HG02852 (cell line): ENCODE results near the gene HNRNPC.
"Not testable (repeated sequence)": the region's sequence is repeated elsewhere in the genome, so short reads cannot be mapped to it uniquely, and the experiment has no call there.

Source experiments
- ATAC-seq: cut with Tn5 transposase; IDR thresholded peaks from one replicate; pipeline ENCODE4 v1.9.1; 2021; ENCODE audit warnings: mild to moderate bottlenecking, moderate library complexity; ENCODE audit not compliant: unreplicated experiment

The HNRNPC gene

GRCh38 chr14:21213652-21214051 is 55.6 kb downstream of the HNRNPC start:
- ATAC-seq = no peak

- ATAC-seq = not testable (repeated sequence)
These were observed 56.4 kb downstream of the HNRNPC start for GRCh38 chr14:21212824-21213223.

DNA sequence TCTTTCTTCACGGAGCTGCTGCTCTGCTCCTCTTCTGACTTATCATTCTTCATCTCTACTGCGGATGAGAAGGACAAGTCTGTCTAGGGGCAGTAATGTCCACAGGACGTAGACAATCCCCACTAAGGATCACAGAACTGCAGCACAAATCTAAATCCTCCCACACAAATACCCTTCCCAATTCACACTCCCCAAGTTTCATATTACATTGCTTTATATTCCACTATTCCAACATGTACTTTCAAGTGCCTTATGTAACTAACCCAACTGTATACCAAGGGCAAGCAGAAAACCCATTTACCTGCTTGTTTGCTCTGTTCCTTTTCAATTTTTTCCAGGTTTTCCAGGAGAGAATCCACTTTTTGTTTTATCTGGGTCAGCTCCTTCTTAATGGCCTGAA is 57.7 kb downstream of the HNRNPC start:
- no peak for ATAC-seq

DNA sequence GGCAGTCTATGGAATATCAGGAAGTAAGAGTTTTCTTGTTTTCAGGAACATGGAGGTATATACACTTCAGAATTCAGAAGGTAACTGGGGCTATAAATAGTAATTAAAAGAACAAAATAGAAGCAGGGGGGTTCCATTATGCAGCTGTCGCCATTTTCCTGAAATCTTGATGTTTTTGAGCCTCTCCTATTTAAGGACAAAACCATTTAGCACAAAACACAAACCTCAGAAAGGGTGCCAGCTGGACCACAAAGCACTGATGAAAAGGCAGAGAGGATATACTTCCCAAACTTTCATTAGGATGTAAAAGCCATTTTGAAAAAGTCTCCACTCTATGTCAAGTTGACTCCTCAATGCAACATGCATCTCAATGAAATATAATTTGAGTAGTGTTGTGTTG is 59.2 kb downstream of the HNRNPC start:
- no peak for ATAC-seq

GRCh38 chr14:21209185-21209584 is 60.1 kb downstream of the HNRNPC start:
- no peak for ATAC-seq

DNA sequence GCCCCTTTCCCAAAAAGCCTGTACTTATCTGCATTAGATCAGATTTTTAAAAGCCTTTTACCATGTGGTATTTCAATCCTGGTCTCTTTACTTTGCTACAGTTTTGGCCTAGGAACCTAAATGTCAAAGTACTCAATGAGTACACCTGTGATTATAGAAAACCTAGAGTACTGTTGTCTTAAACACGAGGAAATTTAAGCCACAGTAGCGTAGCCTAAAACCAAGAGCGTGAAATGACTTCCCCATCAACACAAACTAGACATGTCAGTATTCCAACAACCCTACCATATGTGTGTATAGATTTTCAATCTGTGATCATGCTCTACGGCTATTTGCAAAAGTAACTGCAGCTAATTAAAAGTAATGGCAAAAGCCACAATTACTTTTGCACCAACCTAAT is 60.7 kb downstream of the HNRNPC start:
- ATAC-seq = no peak

DNA sequence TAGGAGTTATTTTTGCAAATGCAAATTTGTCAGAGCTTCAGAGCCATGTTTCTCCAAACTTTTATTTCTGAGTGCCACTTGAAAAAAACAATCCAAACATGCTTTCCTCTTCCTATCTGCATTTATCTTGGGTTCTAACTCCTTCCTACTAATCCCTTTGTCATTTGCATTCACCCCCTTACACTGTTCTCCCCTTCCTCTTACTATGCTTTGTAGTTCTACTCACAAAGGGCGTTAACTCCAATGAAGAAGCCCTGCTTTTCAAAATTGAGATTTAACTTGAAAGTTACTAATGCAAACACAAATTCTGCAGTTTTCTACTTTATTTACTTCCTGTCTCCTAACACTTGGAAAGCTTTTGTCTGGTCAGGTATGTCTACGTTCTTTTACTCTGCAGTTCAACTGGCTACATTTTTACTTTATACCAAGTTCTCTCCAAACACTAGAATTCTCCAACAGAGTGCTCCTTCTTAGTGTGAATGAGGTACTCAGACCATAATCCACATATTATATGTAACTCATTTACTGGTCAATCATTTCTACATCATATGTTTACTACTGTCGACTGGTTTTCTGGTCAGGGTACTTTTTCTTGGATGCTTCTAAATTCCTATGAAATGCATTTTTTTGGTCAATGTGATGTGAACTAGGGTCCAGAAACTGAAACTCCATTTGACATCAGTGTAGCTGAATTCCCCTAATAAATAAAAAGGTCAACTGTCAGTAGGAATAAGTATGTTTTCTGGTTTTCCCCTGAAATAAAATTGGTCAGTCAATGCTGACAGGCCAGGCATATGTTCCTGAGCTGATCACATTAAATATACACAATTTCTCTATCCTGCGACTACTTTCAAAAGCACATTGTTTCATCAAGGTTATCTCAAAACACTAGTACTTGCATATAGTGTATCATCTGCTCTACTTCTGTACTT is 62.2 kb downstream of the HNRNPC start:
- ATAC-seq = no peak

DNA sequence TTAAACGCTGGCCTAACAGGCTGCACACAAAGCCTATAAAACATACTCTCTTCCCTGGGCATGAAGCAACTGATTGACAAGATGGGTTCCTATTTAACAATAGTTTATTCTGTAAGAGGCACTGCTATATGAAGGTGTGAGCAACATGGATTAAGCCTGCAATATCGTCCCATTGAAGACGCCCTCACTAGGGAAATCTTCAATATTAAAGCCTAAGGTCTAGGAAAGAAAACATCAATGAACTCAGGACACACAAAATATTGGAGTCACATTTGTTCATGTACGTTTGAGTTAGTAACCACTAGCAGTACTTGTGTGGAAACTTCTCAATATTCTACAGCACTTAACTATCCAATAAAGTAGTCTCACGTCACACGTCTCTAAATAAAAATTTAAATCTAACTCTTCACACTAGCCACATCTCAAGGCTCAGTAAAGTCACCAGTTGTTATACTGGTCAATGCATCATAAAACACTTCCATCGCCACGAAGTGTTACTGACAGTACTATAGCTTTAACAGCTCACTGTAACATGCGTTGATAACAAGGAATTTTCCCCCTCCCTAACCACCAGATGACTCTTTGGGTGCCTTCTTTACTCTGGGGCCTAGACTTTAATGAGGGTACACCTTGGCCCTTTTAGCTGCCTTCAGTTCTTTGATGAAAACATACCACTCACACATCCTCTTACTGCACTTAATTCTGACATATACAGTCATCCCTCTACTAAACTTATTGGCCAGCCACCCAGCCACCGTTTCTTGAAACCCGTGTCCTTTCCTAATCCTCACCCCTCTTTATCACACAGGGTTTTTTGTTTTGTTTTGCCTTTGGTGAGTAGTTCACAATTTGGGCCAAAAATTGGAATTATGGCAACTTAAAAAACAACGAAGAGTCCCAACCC is 63.3 kb downstream of the HNRNPC start:
- ATAC-seq = no peak

DNA sequence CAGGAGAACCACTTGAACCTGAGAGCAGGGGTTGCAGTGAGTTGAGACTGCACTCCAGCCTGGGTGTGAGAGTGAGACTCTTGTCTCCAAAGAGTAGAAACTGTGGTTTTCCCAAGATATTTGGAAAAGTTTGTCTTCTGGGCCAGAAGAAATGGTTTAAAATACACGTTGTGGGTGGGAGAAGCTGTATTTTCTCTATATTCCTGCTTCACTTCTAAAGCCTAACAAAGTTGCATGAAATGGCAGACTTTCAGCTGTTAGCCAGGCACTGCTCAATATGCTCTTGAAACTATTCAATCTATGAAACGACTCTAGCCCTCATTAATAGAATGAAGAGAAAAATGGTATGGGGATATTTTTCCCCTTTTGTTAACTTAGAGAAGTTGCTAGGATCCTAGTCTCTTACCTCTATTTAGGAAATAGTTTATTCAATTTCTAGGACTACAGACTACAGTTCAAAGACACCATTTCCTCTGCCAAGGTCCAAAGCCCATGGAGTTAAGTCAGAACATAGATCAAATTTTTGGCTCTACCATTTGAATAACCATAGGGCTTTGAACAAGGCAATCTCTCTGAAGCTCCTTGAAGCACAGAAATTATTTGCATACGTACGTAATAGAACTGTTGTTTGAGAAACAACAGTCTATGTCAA is 64.1 kb downstream of the HNRNPC start:
- ATAC-seq = no peak

DNA sequence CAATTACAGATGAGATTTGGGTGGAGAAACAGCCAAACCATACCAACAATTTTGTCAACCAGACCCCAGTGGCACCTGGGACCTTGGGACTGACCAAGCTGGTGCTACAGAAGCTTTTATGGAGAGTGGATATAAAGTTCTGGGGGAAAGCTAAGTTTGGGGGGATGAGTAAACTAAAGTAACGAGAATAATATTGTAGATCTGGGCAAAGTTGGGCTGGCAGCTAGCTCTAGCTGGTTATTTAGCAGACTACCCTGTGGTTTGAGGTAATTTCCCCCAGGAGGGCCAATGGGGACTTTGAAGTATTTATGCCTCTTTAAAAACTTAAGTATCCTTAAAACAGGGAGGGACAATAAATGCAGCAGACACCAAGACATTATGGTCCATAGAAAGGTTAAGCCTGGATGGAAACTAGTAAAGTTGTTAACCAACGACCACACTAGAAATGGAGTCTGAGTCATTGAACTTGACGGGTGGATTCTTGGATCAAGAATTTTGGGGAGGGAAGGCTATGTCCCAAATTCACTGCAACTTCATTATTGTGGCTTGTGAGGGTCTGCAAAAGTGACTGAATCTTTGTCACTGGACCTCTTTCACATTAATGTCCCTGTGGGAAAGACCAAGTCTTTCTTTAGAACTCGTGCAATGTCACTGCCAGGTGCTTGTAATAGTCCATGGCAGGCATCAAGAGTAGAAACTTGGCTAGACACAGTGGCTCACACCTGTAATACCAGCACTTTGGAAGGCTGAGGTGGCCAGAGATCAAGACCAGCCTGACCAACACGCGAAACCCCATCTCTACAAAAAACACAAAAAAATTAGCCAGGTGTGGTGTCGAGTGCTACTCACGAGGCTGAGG is 64.8 kb downstream of the HNRNPC start:
- ATAC-seq = no peak

- ATAC-seq = no peak
These were observed 65.6 kb downstream of the HNRNPC start for GRCh38 chr14:21203470-21204166.

DNA sequence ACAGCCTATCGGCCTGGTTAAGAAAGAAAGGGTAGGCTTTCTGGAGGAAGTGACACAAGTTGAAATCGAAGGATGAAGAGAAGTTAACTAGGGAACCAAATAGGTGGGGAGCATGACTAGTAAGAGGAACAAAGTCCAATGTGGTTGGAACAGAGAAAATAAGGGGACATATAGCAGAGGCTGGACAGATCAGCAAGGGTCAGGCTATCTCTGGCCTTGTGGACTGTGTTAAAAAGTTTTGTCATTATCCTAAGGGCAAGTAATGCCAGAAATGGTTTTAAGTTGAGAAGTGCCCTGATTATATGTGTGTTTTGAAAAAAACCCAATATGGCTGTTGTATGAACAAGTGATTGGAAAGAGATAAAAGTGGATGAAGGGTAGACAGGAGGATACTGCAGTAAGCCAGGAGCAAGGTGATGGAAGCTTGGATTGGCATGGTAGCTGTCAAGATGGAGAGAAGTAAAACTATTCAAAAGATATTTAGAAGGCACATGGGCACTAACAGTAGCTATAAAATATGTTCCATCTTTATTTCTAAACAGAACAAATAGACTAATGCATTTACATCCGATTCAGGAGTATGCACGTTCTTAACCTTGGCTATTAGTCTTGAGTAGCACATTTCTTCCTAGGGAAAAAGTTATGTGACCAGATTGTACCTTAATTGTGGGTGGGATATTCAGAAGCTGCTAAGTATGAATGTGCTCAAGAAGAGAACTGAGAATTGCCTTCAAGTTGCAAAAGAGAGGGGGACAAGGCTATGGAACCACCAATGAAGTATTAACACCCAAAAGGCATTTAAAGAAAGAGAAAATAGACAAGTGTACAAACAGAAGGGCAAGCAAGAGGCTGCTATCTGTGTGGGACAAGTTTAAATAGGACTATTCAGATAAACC is 66.5 kb downstream of the HNRNPC start:
- ATAC-seq = no peak

DNA sequence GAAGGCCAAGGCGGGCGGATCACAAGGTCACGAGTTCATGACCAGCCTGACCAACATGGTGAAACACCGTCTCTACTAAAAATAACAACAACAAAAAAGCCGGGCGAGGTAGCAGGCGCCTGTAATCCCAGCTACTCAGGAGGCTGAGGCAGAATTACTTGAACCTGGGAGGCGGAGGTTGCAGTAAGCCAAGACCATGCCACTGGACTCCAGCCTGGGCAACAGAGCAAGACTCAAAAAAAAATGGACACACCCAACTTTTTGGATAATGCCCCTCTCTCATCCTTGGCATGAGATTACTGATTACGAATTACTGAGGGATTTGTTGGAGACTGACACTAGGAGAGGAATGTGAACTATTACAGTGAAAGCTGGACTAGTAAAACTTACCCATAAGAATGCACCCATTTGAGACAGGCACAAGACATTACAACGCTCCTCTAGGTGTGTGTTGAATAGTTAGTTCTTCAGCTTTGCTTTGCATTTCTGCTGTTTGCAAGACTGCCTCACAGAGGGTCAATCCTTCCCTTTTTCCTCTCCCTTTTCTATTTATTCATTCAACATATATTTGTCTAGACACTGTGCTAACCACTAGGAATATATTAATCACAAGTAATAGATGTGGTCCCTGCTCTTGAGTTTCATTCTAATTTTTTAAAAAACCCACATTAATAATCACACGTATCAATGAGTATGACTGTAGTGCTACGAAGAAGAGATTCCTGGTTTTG is 67.3 kb downstream of the HNRNPC start:
- no peak for ATAC-seq

DNA sequence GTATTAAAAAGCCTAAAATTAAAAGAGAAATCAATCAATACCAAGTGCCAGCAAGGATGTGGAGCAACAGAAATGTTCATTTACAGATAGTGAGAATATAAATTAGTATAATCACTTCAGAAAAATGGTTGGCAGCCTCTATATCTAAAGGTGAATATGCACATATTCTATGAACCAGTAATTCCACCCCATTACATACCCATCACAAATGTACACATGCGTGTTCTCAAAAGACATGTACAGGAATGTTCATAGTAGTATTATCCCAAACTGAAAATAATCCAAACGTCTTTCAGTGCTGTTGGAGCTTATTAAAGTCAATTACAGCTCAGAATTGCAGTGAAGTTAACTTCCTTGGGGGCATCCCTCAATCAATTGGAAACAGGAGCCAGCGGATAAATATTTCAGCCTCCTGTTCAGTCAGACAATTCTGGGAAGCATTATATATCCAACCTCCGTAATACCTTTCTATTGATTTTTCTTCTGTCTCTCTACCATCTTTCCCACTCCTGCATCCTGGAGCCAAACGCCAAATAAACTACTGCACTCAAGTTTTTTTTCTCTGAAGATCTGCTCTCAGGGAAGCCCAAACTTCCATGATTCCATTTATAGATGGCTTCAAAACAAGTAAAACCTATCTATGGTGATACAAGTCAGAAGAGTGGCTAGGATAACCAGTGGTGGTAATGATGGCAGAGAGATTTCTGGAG is 68.3 kb downstream of the HNRNPC start:
- no peak for ATAC-seq

- ATAC-seq = no peak
These were observed 69.4 kb downstream of the HNRNPC start for GRCh38 chr14:21199611-21200560.
